HG03060 (cell line): ENCODE data around the gene FBN3.
"Not testable (repeated sequence)": the region's sequence is repeated elsewhere in the genome, so short reads cannot be mapped to it uniquely, and the experiment has no call there.

ENCODE experiments used
- ATAC-seq: cut with Tn5 transposase; IDR thresholded peaks from one replicate; pipeline ENCODE4 v1.9.1; 2021; ENCODE audit warnings: low read depth, moderate number of reproducible peaks; ENCODE audit not compliant: unreplicated experiment

FBN3 gene

GRCh38 chr19:8025316-8025715 is 124.1 kb downstream of the FBN3 start:
- ATAC-seq: no peak

- ATAC-seq: not testable (repeated sequence)
These were observed 125.1 kb downstream of the FBN3 start for GRCh38 chr19:8024256-8024655.

DNA sequence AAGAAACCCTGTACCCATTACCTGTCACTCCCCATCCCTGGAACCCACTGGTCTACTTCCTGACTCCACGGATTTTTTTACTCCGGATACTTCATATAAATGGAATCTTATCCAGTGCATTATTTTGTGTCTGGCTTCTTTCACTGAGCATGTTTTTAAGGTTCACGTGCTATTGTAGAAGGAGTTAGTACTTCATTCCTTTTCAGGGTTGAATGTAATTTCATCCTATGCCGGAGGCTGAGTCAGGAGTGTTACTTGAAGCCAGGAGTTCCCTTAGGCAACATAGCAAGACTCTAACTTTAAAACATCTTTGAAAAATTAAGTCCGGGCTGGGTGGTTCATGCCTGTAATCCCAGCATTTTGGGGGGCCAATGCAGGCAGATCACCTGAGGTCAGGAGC is 126.0 kb downstream of the FBN3 start:
- no peak for ATAC-seq

- no peak for ATAC-seq
These were observed 127.1 kb downstream of the FBN3 start for GRCh38 chr19:8022275-8022674.

DNA sequence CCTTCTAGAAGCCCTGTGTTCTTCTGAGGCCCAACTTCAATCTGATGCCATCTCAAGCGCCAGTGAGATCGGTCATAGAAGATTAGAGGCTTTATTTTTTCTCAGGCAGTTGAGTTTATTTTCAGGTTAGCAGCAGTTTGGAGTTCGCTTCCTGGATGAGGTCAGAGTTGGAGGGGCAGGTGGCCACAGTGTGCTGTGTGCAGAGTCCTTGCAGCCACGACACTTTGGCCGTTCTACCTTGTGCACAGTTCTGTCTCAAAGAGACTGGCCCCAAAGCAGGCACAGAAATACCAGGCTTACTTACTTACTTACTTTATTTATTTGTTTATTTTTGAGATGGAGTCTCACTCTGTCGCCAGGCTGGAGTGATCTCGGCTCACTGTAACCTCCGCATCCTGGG is 128.0 kb downstream of the FBN3 start:
- ATAC-seq: no peak

GRCh38 chr19:8020681-8021080 is 128.7 kb downstream of the FBN3 start:
- no peak for ATAC-seq

- ATAC-seq: no peak
These were observed 131.6 kb downstream of the FBN3 start for GRCh38 chr19:8017808-8018207.
